ENCODE measurements around the gene ATIC.

The ATIC gene

GRCh38 chr2:215371915-215372897 is 60.3 kb downstream of the ATIC start:
- TF ChIP-seq GLIS3 (CRISPR knock-in tag; IDR thresholded peaks at IDR 0.05) (no peak), ZFP3 (CRISPR knock-in tag; IDR thresholded peaks at IDR 0.05) (no peak), ZC3H10 (CRISPR knock-in tag; IDR thresholded peaks at IDR 0.05) (no peak), BACH2 (CRISPR knock-in tag; IDR thresholded peaks at IDR 0.05; ENCODE audit: borderline replicate concordance) (no peak), ZFP30 (CRISPR knock-in tag; IDR thresholded peaks at IDR 0.05) (no peak), CSRNP3 (CRISPR knock-in tag; IDR thresholded peaks at IDR 0.05) (no peak), ZNF565 (CRISPR knock-in tag; conservative IDR thresholded peaks at IDR 0.05; ENCODE audit: low read depth) (no peak), ZNF8 (CRISPR knock-in tag; IDR thresholded peaks at IDR 0.05) (no peak), PATZ1 (CRISPR knock-in tag; IDR thresholded peaks at IDR 0.05; ENCODE audit: borderline replicate concordance) (no peak), ESRRG (CRISPR knock-in tag; IDR thresholded peaks at IDR 0.05) (no peak), CSDC2 (CRISPR knock-in tag; IDR thresholded peaks at IDR 0.05) (no peak), ARNTL (CRISPR knock-in tag; IDR thresholded peaks at IDR 0.05; ENCODE audit: borderline replicate concordance, low read depth) (no peak), TSHZ2 (CRISPR knock-in tag; IDR thresholded peaks at IDR 0.05) (no peak), RARB (CRISPR knock-in tag; IDR thresholded peaks at IDR 0.05) (no peak), PPARA (CRISPR knock-in tag; IDR thresholded peaks at IDR 0.05; ENCODE audit: borderline replicate concordance) (no peak), SNAI2 (CRISPR knock-in tag; IDR thresholded peaks at IDR 0.05) (no peak), ZNF70 (CRISPR knock-in tag; IDR thresholded peaks at IDR 0.05) (no peak), POU6F1 (CRISPR knock-in tag; IDR thresholded peaks at IDR 0.05; ENCODE audit: borderline replicate concordance, low read depth) (no peak)
- TF ChIP-seq, protein P1, sequence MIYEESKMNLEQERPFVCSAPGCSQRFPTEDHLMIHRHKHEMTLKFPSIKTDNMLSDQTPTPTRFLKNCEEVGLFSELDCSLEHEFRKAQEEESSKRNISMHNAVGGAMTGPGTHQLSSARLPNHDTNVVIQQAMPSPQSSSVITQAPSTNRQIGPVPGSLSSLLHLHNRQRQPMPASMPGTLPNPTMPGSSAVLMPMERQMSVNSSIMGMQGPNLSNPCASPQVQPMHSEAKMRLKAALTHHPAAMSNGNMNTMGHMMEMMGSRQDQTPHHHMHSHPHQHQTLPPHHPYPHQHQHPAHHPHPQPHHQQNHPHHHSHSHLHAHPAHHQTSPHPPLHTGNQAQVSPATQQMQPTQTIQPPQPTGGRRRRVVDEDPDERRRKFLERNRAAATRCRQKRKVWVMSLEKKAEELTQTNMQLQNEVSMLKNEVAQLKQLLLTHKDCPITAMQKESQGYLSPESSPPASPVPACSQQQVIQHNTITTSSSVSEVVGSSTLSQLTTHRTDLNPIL (CRISPR knock-in tag; IDR thresholded peaks at IDR 0.05; ENCODE audit: low read depth), result no peak
- ATAC-seq, result no peak

GRCh38 chr2:215372968-215373649 is 61.2 kb downstream of the ATIC start:
- no peak for ATAC-seq
- no peak for TF ChIP-seq ZFP30 (CRISPR knock-in tag; IDR thresholded peaks at IDR 0.05)
- no peak for TF ChIP-seq ZC3H10 (CRISPR knock-in tag; IDR thresholded peaks at IDR 0.05)
- no peak for TF ChIP-seq CSDC2 (CRISPR knock-in tag; IDR thresholded peaks at IDR 0.05)
- no peak for TF ChIP-seq OSR1 (CRISPR knock-in tag; IDR thresholded peaks at IDR 0.05)
- TF ChIP-seq ZNF565 (CRISPR knock-in tag; conservative IDR thresholded peaks at IDR 0.05; ENCODE audit: low read depth), result no peak
- TF ChIP-seq CSRNP3 (CRISPR knock-in tag; IDR thresholded peaks at IDR 0.05), result no peak
- TF ChIP-seq ESRRG (CRISPR knock-in tag; IDR thresholded peaks at IDR 0.05), result no peak
- TF ChIP-seq TOX (CRISPR knock-in tag; IDR thresholded peaks at IDR 0.05; ENCODE audit: borderline replicate concordance), result no peak
- no peak for TF ChIP-seq ARNTL (CRISPR knock-in tag; IDR thresholded peaks at IDR 0.05; ENCODE audit: borderline replicate concordance, low read depth)
- TF ChIP-seq PPARA (CRISPR knock-in tag; IDR thresholded peaks at IDR 0.05; ENCODE audit: borderline replicate concordance), result no peak
- TF ChIP-seq PATZ1 (CRISPR knock-in tag; IDR thresholded peaks at IDR 0.05; ENCODE audit: borderline replicate concordance), result no peak
- TF ChIP-seq ZNF70 (CRISPR knock-in tag; IDR thresholded peaks at IDR 0.05), result no peak
- TF ChIP-seq TCF4 (CRISPR knock-in tag; IDR thresholded peaks at IDR 0.05; ENCODE audit: borderline replicate concordance), result no peak
- TF ChIP-seq BACH2 (CRISPR knock-in tag; IDR thresholded peaks at IDR 0.05; ENCODE audit: borderline replicate concordance), result no peak

All from SK-N-SH treated with all-trans-retinoic acid at 6 μM for 48 hours (cell line).